ENCODE measurements around the gene EMC9. TPM values are rescaled to one million over a fixed set of nuclear protein-coding genes. Genes with fewer than 3 reads are reported as not detected.

Gene EMC9
- polyA plus RNA-seq, 12 donors, result 21.0 to 38.3 (median 25.8) TPM; not detected in 1

GRCh38 chr14:24135834-24136683 lies 5.3 kb downstream of the EMC9 start, which contains the start of gene PSME1:
TSS of gene PSME1 (plus strand) at chr14:24136194. CDS start at chr14:24136263, 69 bp downstream.
- peak; percentile 90 for DNase-seq

- DNase-seq, result no peak
These were observed 5.9 kb downstream of the EMC9 start for GRCh38 chr14:24135584-24135833.

GRCh38 chr14:24133735-24134134 lies 7.7 kb downstream of the EMC9 start:
- no peak for DNase-seq

- DNase-seq, result no peak
These were observed 8.4 kb downstream of the EMC9 start for GRCh38 chr14:24132976-24133375.

GRCh38 chr14:24132061-24132685 lies 9.2 kb downstream of the EMC9 start:
- no peak for DNase-seq

DNA sequence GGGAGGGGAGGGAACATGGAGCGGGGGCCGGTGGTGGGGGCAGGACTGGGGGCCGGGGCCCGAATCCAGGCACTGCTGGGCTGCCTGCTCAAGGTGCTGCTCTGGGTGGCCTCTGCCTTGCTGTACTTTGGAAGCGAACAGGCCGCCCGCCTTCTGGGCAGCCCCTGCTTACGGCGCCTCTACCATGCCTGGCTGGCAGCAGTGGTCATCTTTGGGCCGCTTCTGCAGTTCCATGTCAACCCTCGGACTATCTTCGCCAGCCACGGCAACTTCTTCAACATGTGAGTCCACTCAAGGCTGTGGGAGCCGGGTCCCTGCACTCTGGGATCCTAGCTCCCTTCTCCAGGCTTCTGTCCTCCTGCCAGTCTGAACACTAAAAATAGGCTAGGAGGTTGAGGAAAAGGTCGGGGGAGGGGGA lies 9.8 kb downstream of the EMC9 start:
- DNase-seq, result no peak

DNA sequence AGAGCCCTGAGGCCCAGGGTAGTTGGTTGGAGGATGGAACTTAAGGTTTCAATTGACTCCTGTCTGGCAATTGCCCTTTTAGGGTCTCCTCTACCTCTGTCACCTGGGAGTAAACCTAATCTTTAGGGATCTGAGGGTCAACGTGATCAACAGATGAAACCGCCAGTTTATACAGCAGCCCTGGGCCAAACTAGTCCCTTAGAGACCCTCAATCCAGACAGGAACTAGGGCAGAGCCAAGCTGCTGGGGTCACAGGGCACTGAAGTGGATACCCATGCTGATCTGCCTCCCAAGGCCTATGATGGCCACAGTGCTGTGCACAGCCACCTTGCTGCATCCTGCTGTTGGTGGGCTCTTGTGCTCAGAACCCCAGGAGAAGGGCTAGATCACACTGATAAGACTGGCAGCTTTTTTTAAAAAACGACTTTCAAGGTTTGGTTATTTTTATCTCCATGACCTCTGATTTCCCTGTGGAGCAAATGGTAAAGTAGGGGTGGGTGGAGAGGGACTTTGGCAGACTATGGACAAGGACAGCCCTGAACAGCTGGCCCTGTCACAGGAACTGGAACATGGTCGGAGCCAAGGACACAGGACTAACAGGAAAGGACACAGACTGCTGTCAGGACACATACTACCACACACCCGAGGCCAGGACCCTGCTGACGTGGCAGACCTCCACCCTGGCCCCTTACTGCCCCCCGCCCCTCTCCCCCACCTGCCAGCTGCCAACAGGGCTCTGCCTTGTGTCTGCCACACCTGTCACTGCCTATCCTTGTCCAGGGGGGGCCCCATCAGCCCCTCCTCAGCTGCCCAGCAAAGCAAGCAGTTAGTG lies 10.5 kb downstream of the EMC9 start:
- peak; percentile 64 for DNase-seq

GRCh38 chr14:24130380-24130716 lies 11.0 kb downstream of the EMC9 start, which contains the start of gene FITM1:
TSS of gene FITM1 (plus strand) at chr14:24130659. CDS start at chr14:24131564, 905 bp downstream.
- DNase-seq, result no peak

DNA sequence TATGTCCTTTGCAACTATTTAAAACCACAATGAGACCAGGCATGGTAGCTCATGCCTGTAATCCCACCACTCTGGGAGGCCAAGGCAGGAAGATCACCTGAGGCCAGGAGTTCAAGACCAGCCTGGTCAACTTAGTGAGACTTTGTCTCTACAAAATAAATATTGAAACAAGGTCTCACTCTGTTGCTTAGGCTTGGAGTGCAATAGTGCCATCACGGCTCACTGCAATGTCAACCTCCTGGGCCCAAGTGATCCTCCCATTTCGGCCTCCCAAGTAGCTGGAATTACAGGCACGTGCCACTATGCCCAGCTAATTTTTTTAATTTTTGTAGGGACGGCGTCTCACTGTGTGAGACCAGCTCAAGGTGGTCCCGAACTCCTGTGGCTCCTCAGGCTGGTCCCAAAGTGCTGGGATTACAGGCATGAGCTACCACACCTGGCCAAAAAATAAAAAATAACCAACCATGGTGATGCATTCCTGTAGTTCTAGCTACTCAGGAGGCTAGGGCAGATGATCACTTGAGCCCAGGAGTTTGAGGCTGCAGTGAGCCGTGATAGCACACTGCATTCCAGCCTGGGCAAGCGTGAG lies 11.9 kb downstream of the EMC9 start:
- no peak for DNase-seq

DNA sequence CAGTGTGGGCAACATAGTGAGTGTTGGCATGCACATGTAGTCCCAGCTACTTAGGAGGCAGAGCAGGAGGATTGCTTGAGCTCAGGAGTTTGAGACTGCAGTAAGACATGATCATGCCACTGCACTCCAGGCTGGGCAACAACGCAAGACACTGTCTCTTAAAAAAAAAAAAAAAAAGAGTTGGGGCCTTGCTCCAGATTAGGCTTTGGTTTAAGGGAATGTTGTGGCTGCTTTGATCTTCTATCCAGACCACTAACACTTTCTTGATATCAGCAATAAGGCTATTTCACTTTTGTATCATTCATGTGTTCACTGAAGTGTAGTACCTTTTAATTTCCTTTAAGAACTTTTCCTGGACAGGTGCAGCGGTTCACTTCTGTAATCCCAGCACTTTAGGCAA lies 13.7 kb downstream of the EMC9 start:
- DNase-seq, result no peak

- DNase-seq, result no peak
These were observed 14.5 kb downstream of the EMC9 start for GRCh38 chr14:24126939-24127338.

GRCh38 chr14:24123424-24124417 lies 17.7 kb downstream of the EMC9 start:
- DNase-seq, result no peak

DNA sequence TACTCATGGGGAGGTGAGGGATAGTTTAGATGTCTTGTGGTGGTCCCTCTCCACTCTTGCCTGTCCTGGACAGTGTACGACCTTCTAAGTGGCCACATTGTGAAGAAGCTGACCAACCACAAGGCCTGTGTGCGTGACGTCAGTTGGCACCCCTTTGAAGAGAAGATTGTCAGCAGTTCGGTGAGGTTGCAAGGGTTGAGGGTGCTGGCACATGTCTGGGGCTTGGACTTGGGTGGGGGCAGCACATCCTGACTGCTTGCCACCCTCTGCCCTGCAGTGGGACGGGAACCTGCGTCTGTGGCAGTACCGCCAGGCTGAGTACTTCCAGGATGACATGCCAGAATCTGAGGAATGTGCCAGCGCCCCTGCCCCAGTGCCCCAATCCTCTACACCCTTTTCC lies 18.5 kb downstream of the EMC9 start:
- no peak for DNase-seq

- no peak for DNase-seq
These were observed 19.0 kb downstream of the EMC9 start for GRCh38 chr14:24122416-24122815.

- DNase-seq, result no peak
These were observed 20.2 kb downstream of the EMC9 start for GRCh38 chr14:24121210-24121609.

DNA sequence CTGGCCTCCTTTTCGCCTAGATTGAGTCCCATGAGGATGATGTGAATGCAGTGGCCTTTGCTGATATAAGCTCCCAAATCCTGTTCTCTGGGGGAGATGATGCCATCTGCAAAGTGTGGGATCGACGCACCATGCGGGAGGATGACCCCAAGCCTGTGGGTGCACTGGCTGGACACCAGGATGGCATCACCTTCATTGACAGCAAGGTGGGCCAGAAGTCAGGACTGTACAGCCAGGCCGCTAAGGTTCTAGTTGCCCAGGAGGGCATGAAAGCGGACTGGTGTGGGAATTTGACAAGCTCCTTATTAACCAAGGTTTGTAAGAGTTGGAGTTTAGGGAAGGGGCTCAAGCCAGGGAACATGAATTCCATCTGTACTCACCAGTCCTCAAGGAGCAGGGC lies 21.7 kb downstream of the EMC9 start:
- no peak for DNase-seq

GRCh38 chr14:24117179-24117578 lies 24.2 kb downstream of the EMC9 start:
- no peak for DNase-seq

DNA sequence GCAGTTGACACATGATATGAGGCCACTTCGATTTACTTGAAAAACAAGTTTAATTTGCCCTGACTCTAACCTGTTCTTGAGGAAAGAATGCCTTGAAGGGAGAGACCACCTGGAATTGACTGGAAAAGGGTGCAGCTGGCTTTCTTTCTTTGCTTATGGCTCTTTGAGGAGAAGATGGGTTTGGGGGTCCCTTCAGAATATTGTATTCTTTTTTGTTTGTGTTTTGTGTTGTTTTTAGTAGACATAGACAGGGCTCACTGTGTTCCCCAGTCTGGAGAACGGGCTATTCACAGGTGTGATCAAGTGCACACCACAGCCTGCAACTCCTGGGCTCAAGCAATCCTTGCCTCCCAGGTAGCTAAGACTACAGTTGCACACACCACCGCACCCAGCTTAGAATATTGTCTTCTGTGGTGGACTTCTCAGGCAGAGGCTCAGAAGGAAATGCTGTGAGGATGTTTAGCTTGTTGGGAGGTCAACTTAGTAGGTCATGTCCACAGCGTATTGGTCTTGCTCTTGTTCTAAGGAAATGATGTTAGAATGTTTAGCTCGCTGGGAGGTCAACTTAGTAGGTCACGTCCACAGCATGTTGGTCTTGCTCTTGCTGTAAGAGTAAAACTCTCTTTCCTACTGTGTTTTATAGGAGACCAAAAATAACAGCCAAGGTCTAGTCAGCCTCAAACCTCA lies 25.1 kb downstream of the EMC9 start:
- DNase-seq, result no peak

GRCh38 chr14:24115422-24116127 lies 25.8 kb downstream of the EMC9 start:
- no peak for DNase-seq

Measured in muscle of arm (tissue), 12 donors.